ENCODE measurements around the gene PLEKHA7. TPM values are rescaled to one million over a fixed set of nuclear protein-coding genes. Genes with fewer than 3 reads are reported as not detected.

The PLEKHA7 gene
- total RNA-seq, 1 experiment from 2014 or later: 13.0 TPM

- no peaks in the 10 kb centered on the region for H3K36me3 Mint-ChIP-seq
- no peak overlapping the region for H3K27ac Mint-ChIP-seq
- ATAC-seq (peak; percentile 43; the same call in 1 of the 2 replicates), DNase-seq (ENCODE audit: low spot score) (no peak)
- H3K4me1 Mint-ChIP-seq: peaks cover 44% of the 10 kb centered on the region
- no peak for TF ChIP-seq ATF1 (CRISPR knock-in tag; IDR thresholded peaks at IDR 0.05)
- no peak for TF ChIP-seq ZNF317 (CRISPR knock-in tag; IDR thresholded peaks at IDR 0.05; ENCODE audit: borderline replicate concordance, low read depth)
- no peak for TF ChIP-seq E2F1 (CRISPR knock-in tag; IDR thresholded peaks at IDR 0.05)
- no peak for TF ChIP-seq NFYB (CRISPR knock-in tag; conservative IDR thresholded peaks at IDR 0.05; ENCODE audit: low read depth)
- TF ChIP-seq ATF2 (CRISPR knock-in tag; IDR thresholded peaks at IDR 0.05; ENCODE audit: borderline replicate concordance, low read depth): no peak
- TF ChIP-seq ZSCAN18 (CRISPR knock-in tag; IDR thresholded peaks at IDR 0.05): no peak
- no peak for TF ChIP-seq RORB (CRISPR knock-in tag; IDR thresholded peaks at IDR 0.05)
- TF ChIP-seq ZNF671 (CRISPR knock-in tag; IDR thresholded peaks at IDR 0.05): no peak
- no peak for TF ChIP-seq HMGXB4 (CRISPR knock-in tag; IDR thresholded peaks at IDR 0.05)
- H3K4me3 Mint-ChIP-seq: no peak overlapping the region
- H3K9me3 Mint-ChIP-seq: peaks cover 3% of the 10 kb centered on the region; the same call in 1 of the 2 replicates
- POLR2A ChIA-PET: no interaction called here
- CTCF ChIA-PET: interaction anchor here (1.0 to 1.6 kb wide), 3 partner anchors 13 to 164 kb away, joined by 3 to 4 read pairs (median 3); no protein-coding TSS in a partner anchor
- H3K27me3 Mint-ChIP-seq (ENCODE audit: low read depth): peaks cover 57% of the 10 kb centered on the region
These were observed 114.4 kb downstream of the PLEKHA7 start for GRCh38 chr11:16899708-16900303.

GRCh38 chr11:16898274-16898985 lies 115.8 kb downstream of the PLEKHA7 start:
- ATAC-seq (no peak), DNase-seq (ENCODE audit: low spot score) (no peak)
- H3K9me3 Mint-ChIP-seq: peaks cover 3% of the 10 kb centered on the region; the same call in 1 of the 2 replicates
- H3K36me3 Mint-ChIP-seq: no peaks in the 10 kb centered on the region
- CTCF ChIA-PET: interaction anchor here (1.6 kb wide), 1 partner anchor 165 kb away, joined by 5 read pairs; no protein-coding TSS in a partner anchor
- H3K4me1 Mint-ChIP-seq: peaks cover 55% of the 10 kb centered on the region
- H3K27ac Mint-ChIP-seq: no peak overlapping the region
- H3K27me3 Mint-ChIP-seq (ENCODE audit: low read depth): peaks cover 65% of the 10 kb centered on the region
- POLR2A ChIA-PET: no interaction called here
- TF ChIP-seq SP1 (CRISPR knock-in tag; conservative IDR thresholded peaks at IDR 0.05): no peak
- TF ChIP-seq FOXK1 (CRISPR knock-in tag; IDR thresholded peaks at IDR 0.05): no peak
- no peak for TF ChIP-seq CREM (CRISPR knock-in tag; IDR thresholded peaks at IDR 0.05)
- TF ChIP-seq TCF7 (CRISPR knock-in tag; IDR thresholded peaks at IDR 0.05; ENCODE audit: low read depth): no peak
- no peak for TF ChIP-seq ZNF281 (CRISPR knock-in tag; IDR thresholded peaks at IDR 0.05)
- TF ChIP-seq ATF6 (CRISPR knock-in tag; IDR thresholded peaks at IDR 0.05): no peak
- H3K4me3 Mint-ChIP-seq: peak overlapping the region; percentile 50

Measured in WTC11 (cell line).